Astrocyte (in vitro differentiated cells and primary cell): ENCODE results near the gene TIMM21. TPM values are rescaled to one million over a fixed set of nuclear protein-coding genes. Genes with fewer than 3 reads are reported as not detected.

ENCODE experiments used
- DNase-seq: peaks from one replicate; pipeline ENCODE4 v3.0.0-alpha.2; 2010; ENCODE audit warnings: low read depth
- FAIRE-seq: peaks from 2 replicates; lab custom pipeline; 2011; peaks lifted over from hg19 to GRCh38; lab: Jason Lieb, UNC
- H2AFZ ChIP-seq: 2 replicates; pipeline ENCODE4 v1.6.0; 2012; ENCODE audit warnings: low read depth, low read length, inconsistent platforms
- H3K27ac ChIP-seq: 2 replicates; pipeline ENCODE4 v1.5.1; 2011; ENCODE audit warnings: low read depth, low read length, inconsistent platforms
- H3K27me3 ChIP-seq: 2 replicates; pipeline ENCODE4 v1.6.0; 2011; ENCODE audit warnings: low read length, inconsistent platforms; ENCODE audit not compliant: insufficient read depth
- H3K36me3 ChIP-seq: 2 replicates; pipeline ENCODE4 v1.5.1; 2011; ENCODE audit warnings: low read length, inconsistent platforms; ENCODE audit not compliant: insufficient read depth
- H3K4me1 ChIP-seq: 2 replicates; pipeline ENCODE4 v1.5.1; 2011; ENCODE audit warnings: low read length, inconsistent platforms; ENCODE audit not compliant: insufficient read depth
- H3K4me2 ChIP-seq: 2 replicates; pipeline ENCODE4 v1.6.0; 2012; ENCODE audit warnings: low read length, inconsistent platforms
- H3K4me3 ChIP-seq: 2 replicates; pipeline ENCODE4 v1.5.1; 2011; ENCODE audit warnings: low read depth, mild to moderate bottlenecking, low read length, inconsistent platforms; ENCODE audit not compliant: insufficient read depth
- H3K79me2 ChIP-seq: 2 replicates; pipeline ENCODE4 v1.6.0; 2012; ENCODE audit warnings: mild to moderate bottlenecking, low read length, inconsistent platforms; ENCODE audit not compliant: insufficient read depth
- H3K9ac ChIP-seq: 2 replicates; pipeline ENCODE4 v1.6.0; 2012; ENCODE audit warnings: mild to moderate bottlenecking, low read length, inconsistent platforms
- H3K9me3 ChIP-seq: 2 replicates; pipeline ENCODE4 v1.5.1; 2012; ENCODE audit warnings: low read depth, mild to moderate bottlenecking, low read length, inconsistent platforms; ENCODE audit not compliant: insufficient read depth
- H4K20me1 ChIP-seq: 2 replicates; pipeline ENCODE4 v1.6.0; 2012; ENCODE audit warnings: low read length, inconsistent platforms; ENCODE audit not compliant: insufficient read depth
- H3K27ac Mint-ChIP-seq: one replicate; pipeline ENCODE4 v1.8.0; 2021; ENCODE audit warnings: mild to moderate bottlenecking, mixed read lengths; ENCODE audit not compliant: unreplicated experiment
- H3K27me3 Mint-ChIP-seq: one replicate; pipeline ENCODE4 v1.8.0; 2021; ENCODE audit warnings: low read depth, mixed read lengths; ENCODE audit not compliant: unreplicated experiment
- H3K36me3 Mint-ChIP-seq: one replicate; pipeline ENCODE4 v1.8.0; 2021; ENCODE audit warnings: low read depth, mixed read lengths; ENCODE audit not compliant: unreplicated experiment
- H3K4me1 Mint-ChIP-seq: one replicate; pipeline ENCODE4 v1.8.0; 2021; ENCODE audit warnings: low read depth, mixed read lengths; ENCODE audit not compliant: unreplicated experiment
- H3K4me3 Mint-ChIP-seq: one replicate; pipeline ENCODE4 v1.8.0; 2021; ENCODE audit warnings: mild to moderate bottlenecking, moderate library complexity, mixed read lengths; ENCODE audit not compliant: unreplicated experiment
- H3K9me3 Mint-ChIP-seq: one replicate; pipeline ENCODE4 v1.8.0; 2021; ENCODE audit warnings: mild to moderate bottlenecking, mixed read lengths; ENCODE audit not compliant: unreplicated experiment
- EZH2 ChIP-seq: IDR thresholded peaks from 2 replicates; pipeline ENCODE4 v1.6.1; 2012; ENCODE audit warnings: mild to moderate bottlenecking, low read length, inconsistent platforms; ENCODE audit not compliant: insufficient read depth
- total RNA-seq: library from RNA; stranded (reverse); gene quantifications from 2 replicates; pipeline ENCODE4 v1.2.1, GENCODE V29; 2021
- TF ChIP-seq, protein P1 (sequence below): IDR thresholded peaks from 2 replicates; pipeline ENCODE4 v1.5.1; 2011; ENCODE audit warnings: low read depth, mild to moderate bottlenecking, inconsistent platforms, low read length, moderate library complexity; ENCODE audit not compliant: insufficient read depth

TIMM21 gene
- total RNA-seq, 1 donor from 2014 or later: 25.1 TPM

- Mint-ChIP-seq H3K27me3 (no peaks in the 10 kb centered on the region), H3K27ac (no peak overlapping the region), H3K4me1 (no peaks in the 10 kb centered on the region), H3K36me3 (no peaks in the 10 kb centered on the region), H3K4me3 (no peak overlapping the region), H3K9me3 (no peaks in the 10 kb centered on the region)
- Histone ChIP-seq H3K27ac (no peak overlapping the region), H2AFZ (no peak overlapping the region), H3K9ac (no peak overlapping the region), H4K20me1 (no peaks in the 10 kb centered on the region), H3K79me2 (no peaks in the 10 kb centered on the region), H3K36me3 (no peaks in the 10 kb centered on the region), H3K4me2 (no peak overlapping the region), H3K9me3 (no peaks in the 10 kb centered on the region), H3K27me3 (peaks cover 3% of the 10 kb centered on the region), H3K4me1 (no peaks in the 10 kb centered on the region), H3K4me3 (no peak overlapping the region)
- no peak for FAIRE-seq
- DNase-seq: no peak
- no peak for TF ChIP-seq EZH2
- TF ChIP-seq, protein P1, sequence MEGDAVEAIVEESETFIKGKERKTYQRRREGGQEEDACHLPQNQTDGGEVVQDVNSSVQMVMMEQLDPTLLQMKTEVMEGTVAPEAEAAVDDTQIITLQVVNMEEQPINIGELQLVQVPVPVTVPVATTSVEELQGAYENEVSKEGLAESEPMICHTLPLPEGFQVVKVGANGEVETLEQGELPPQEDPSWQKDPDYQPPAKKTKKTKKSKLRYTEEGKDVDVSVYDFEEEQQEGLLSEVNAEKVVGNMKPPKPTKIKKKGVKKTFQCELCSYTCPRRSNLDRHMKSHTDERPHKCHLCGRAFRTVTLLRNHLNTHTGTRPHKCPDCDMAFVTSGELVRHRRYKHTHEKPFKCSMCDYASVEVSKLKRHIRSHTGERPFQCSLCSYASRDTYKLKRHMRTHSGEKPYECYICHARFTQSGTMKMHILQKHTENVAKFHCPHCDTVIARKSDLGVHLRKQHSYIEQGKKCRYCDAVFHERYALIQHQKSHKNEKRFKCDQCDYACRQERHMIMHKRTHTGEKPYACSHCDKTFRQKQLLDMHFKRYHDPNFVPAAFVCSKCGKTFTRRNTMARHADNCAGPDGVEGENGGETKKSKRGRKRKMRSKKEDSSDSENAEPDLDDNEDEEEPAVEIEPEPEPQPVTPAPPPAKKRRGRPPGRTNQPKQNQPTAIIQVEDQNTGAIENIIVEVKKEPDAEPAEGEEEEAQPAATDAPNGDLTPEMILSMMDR: no peak
Observed at GRCh38 chr18:74128159-74128558, 20.2 kb upstream of the TIMM21 start.

- Mint-ChIP-seq H3K27ac (no peak overlapping the region), H3K9me3 (peaks cover 5% of the 10 kb centered on the region), H3K36me3 (no peaks in the 10 kb centered on the region), H3K27me3 (no peaks in the 10 kb centered on the region), H3K4me3 (no peak overlapping the region), H3K4me1 (no peaks in the 10 kb centered on the region)
- H3K9me3 ChIP-seq: no peaks in the 10 kb centered on the region
- FAIRE-seq (no peak), DNase-seq (no peak)
- no peaks in the 10 kb centered on the region for H3K36me3 ChIP-seq
- no peak overlapping the region for H2AFZ ChIP-seq
- H3K27ac ChIP-seq: no peak overlapping the region
- no peaks in the 10 kb centered on the region for H3K27me3 ChIP-seq
- no peaks in the 10 kb centered on the region for H3K79me2 ChIP-seq
- no peak overlapping the region for H3K4me3 ChIP-seq
- H4K20me1 ChIP-seq: no peaks in the 10 kb centered on the region
- no peak overlapping the region for H3K9ac ChIP-seq
- H3K4me1 ChIP-seq: no peaks in the 10 kb centered on the region
- no peak for TF ChIP-seq EZH2
- TF ChIP-seq, protein P1: no peak
- no peak overlapping the region for H3K4me2 ChIP-seq
Observed at GRCh38 chr18:74131124-74131523, 17.2 kb upstream of the TIMM21 start.

- H3K4me3 Mint-ChIP-seq: no peak overlapping the region
- Histone ChIP-seq H3K27me3 (no peaks in the 10 kb centered on the region), H2AFZ (no peak overlapping the region), H3K9me3 (no peaks in the 10 kb centered on the region), H3K4me1 (no peaks in the 10 kb centered on the region), H3K4me2 (no peak overlapping the region), H3K36me3 (no peaks in the 10 kb centered on the region), H3K9ac (no peak overlapping the region), H3K27ac (no peak overlapping the region), H4K20me1 (no peaks in the 10 kb centered on the region), H3K79me2 (no peaks in the 10 kb centered on the region), H3K4me3 (no peak overlapping the region)
- H3K27ac Mint-ChIP-seq: no peak overlapping the region
- peaks cover 5% of the 10 kb centered on the region for H3K9me3 Mint-ChIP-seq
- no peaks in the 10 kb centered on the region for H3K36me3 Mint-ChIP-seq
- DNase-seq: no peak
- no peak for FAIRE-seq
- H3K27me3 Mint-ChIP-seq: no peaks in the 10 kb centered on the region
- TF ChIP-seq, protein P1: no peak
- TF ChIP-seq EZH2: no peak
- H3K4me1 Mint-ChIP-seq: no peaks in the 10 kb centered on the region
Observed at GRCh38 chr18:74132201-74132600, 16.1 kb upstream of the TIMM21 start.
